Measurements from ENCODE around the gene ZNF649.
"Not testable (repeated sequence)": the region's sequence is repeated elsewhere in the genome, so short reads cannot be mapped to it uniquely, and the experiment has no call there.

Gene ZNF649

GRCh38 chr19:51919606-51920005, 14.8 kb upstream of the ZNF649 start:
- Histone ChIP-seq H3K27me3 (ENCODE audit: insufficient read depth, low read length) (no peaks in the 10 kb centered on the region), H3K9ac (ENCODE audit: low read depth, low read length) (no peak overlapping the region), H3K4me1 (ENCODE audit: insufficient read depth, low read length) (no peaks in the 10 kb centered on the region), H3K36me3 (ENCODE audit: insufficient read depth, low read length) (no peaks in the 10 kb centered on the region), H3K27ac (ENCODE audit: low read depth, low read length) (no peak overlapping the region), H3K9me3 (ENCODE audit: insufficient read depth, low read depth, low read length) (peaks cover 93% of the 10 kb centered on the region), H3K4me3 (ENCODE audit: low read length) (no peak overlapping the region)
- WGBS: 82% methylated on average over 3 of the region's 3 CpGs

- no peak overlapping the region for H3K9ac ChIP-seq (ENCODE audit: low read depth, low read length)
- H3K36me3 ChIP-seq (ENCODE audit: insufficient read depth, low read length): no peaks in the 10 kb centered on the region
- no peak overlapping the region for H3K4me3 ChIP-seq (ENCODE audit: low read length)
- H3K9me3 ChIP-seq (ENCODE audit: insufficient read depth, low read depth, low read length): peaks cover 97% of the 10 kb centered on the region
- H3K27me3 ChIP-seq (ENCODE audit: insufficient read depth, low read length): no peaks in the 10 kb centered on the region
- H3K27ac ChIP-seq (ENCODE audit: low read depth, low read length): no peak overlapping the region
- H3K4me1 ChIP-seq (ENCODE audit: insufficient read depth, low read length): no peaks in the 10 kb centered on the region
- WGBS: 96% methylated on average over 1 of the region's 1 CpG
Measured at GRCh38 chr19:51916167-51916566, 11.3 kb upstream of the ZNF649 start.

GRCh38 chr19:51915324-51915867, 10.6 kb upstream of the ZNF649 start:
- Histone ChIP-seq H3K4me3 (ENCODE audit: low read length) (no peak overlapping the region), H3K9me3 (ENCODE audit: insufficient read depth, low read depth, low read length) (peaks cover 93% of the 10 kb centered on the region), H3K4me1 (ENCODE audit: insufficient read depth, low read length) (no peaks in the 10 kb centered on the region), H3K27ac (ENCODE audit: low read depth, low read length) (no peak overlapping the region), H3K27me3 (ENCODE audit: insufficient read depth, low read length) (no peaks in the 10 kb centered on the region), H3K9ac (ENCODE audit: low read depth, low read length) (no peak overlapping the region), H3K36me3 (ENCODE audit: insufficient read depth, low read length) (no peaks in the 10 kb centered on the region)
- WGBS: 91% methylated on average over 2 of the region's 5 CpGs

- Histone ChIP-seq H3K4me1 (ENCODE audit: insufficient read depth, low read length) (peaks cover 32% of the 10 kb centered on the region), H3K4me3 (ENCODE audit: low read length) (peak overlapping the region; percentile 32), H3K27ac (ENCODE audit: low read depth, low read length) (peak overlapping the region; percentile 95), H3K9ac (ENCODE audit: low read depth, low read length) (peak overlapping the region; percentile 72), H3K9me3 (ENCODE audit: insufficient read depth, low read depth, low read length) (peaks cover 29% of the 10 kb centered on the region)
- not testable (repeated sequence) for H3K27me3 ChIP-seq (ENCODE audit: insufficient read depth, low read length); H3K36me3 ChIP-seq (ENCODE audit: insufficient read depth, low read length)
- 87% methylated on average over 4 of the region's 5 CpGs for WGBS
Measured at GRCh38 chr19:51907981-51908380, 3.2 kb upstream of the ZNF649 start.

- Histone ChIP-seq H3K4me3 (ENCODE audit: low read length) (peak overlapping the region; percentile 63), H3K9ac (ENCODE audit: low read depth, low read length) (peak overlapping the region; percentile 82), H3K9me3 (ENCODE audit: insufficient read depth, low read depth, low read length) (peaks cover 28% of the 10 kb centered on the region), H3K27ac (ENCODE audit: low read depth, low read length) (peak overlapping the region; percentile 96), H3K36me3 (ENCODE audit: insufficient read depth, low read length) (peaks cover 22% of the 10 kb centered on the region), H3K4me1 (ENCODE audit: insufficient read depth, low read length) (peaks cover 42% of the 10 kb centered on the region)
- not testable (repeated sequence) for H3K27me3 ChIP-seq (ENCODE audit: insufficient read depth, low read length)
- WGBS: 59% methylated on average over 9 of the region's 9 CpGs
Measured at GRCh38 chr19:51906108-51906507, 1.3 kb upstream of the ZNF649 start.

- Histone ChIP-seq H3K4me3 (ENCODE audit: low read length) (peak overlapping the region; percentile 63), H3K27ac (ENCODE audit: low read depth, low read length) (peak overlapping the region; percentile 96), H3K4me1 (ENCODE audit: insufficient read depth, low read length) (peaks cover 42% of the 10 kb centered on the region), H3K9me3 (ENCODE audit: insufficient read depth, low read depth, low read length) (peaks cover 29% of the 10 kb centered on the region), H3K36me3 (ENCODE audit: insufficient read depth, low read length) (peaks cover 26% of the 10 kb centered on the region), H3K9ac (ENCODE audit: low read depth, low read length) (peak overlapping the region; percentile 86)
- 58% methylated on average over 2 of the region's 3 CpGs for WGBS
- H3K27me3 ChIP-seq (ENCODE audit: insufficient read depth, low read length): not testable (repeated sequence)
Measured at GRCh38 chr19:51905639-51906038, 822 bp upstream of the ZNF649 start.

- peaks cover 32% of the 10 kb centered on the region for H3K9me3 ChIP-seq (ENCODE audit: insufficient read depth, low read depth, low read length)
- H3K9ac ChIP-seq (ENCODE audit: low read depth, low read length): peak overlapping the region; percentile 86
- H3K4me1 ChIP-seq (ENCODE audit: insufficient read depth, low read length): peaks cover 41% of the 10 kb centered on the region
- H3K36me3 ChIP-seq (ENCODE audit: insufficient read depth, low read length): peaks cover 31% of the 10 kb centered on the region
- peak overlapping the region; percentile 63 for H3K4me3 ChIP-seq (ENCODE audit: low read length)
- H3K27me3 ChIP-seq (ENCODE audit: insufficient read depth, low read length): no peaks in the 10 kb centered on the region
- H3K27ac ChIP-seq (ENCODE audit: low read depth, low read length): peak overlapping the region; percentile 96
- WGBS: no CpG with 5 or more reads among the region's 3 CpGs
Measured at GRCh38 chr19:51905206-51905605, 389 bp upstream of the ZNF649 start.

GRCh38 chr19:51903192-51903591, 1.6 kb downstream of the ZNF649 start:
- Histone ChIP-seq H3K27me3 (ENCODE audit: insufficient read depth, low read length) (no peaks in the 10 kb centered on the region), H3K4me3 (ENCODE audit: low read length) (peak overlapping the region; percentile 63), H3K36me3 (ENCODE audit: insufficient read depth, low read length) (peaks cover 51% of the 10 kb centered on the region), H3K27ac (ENCODE audit: low read depth, low read length) (peak overlapping the region; percentile 18; the same call in 1 of the 2 replicates), H3K9ac (ENCODE audit: low read depth, low read length) (peak overlapping the region; percentile 86), H3K4me1 (ENCODE audit: insufficient read depth, low read length) (peaks cover 29% of the 10 kb centered on the region), H3K9me3 (ENCODE audit: insufficient read depth, low read depth, low read length) (peaks cover 48% of the 10 kb centered on the region)
- 79% methylated on average over 8 of the region's 8 CpGs for WGBS

- WGBS: 95% methylated on average over 4 of the region's 4 CpGs
- Histone ChIP-seq H3K9me3 (ENCODE audit: insufficient read depth, low read depth, low read length) (peaks cover 60% of the 10 kb centered on the region), H3K4me3 (ENCODE audit: low read length) (peak overlapping the region; percentile 63), H3K36me3 (ENCODE audit: insufficient read depth, low read length) (peaks cover 64% of the 10 kb centered on the region), H3K4me1 (ENCODE audit: insufficient read depth, low read length) (peaks cover 24% of the 10 kb centered on the region), H3K9ac (ENCODE audit: low read depth, low read length) (no peak overlapping the region), H3K27me3 (ENCODE audit: insufficient read depth, low read length) (no peaks in the 10 kb centered on the region), H3K27ac (ENCODE audit: low read depth, low read length) (0 out of 2 replicates have a peak overlapping the region, but pooled peaks have one; percentile 20)
Measured at GRCh38 chr19:51901860-51902259, 3.0 kb downstream of the ZNF649 start.

GRCh38 chr19:51891193-51891747, 13.5 kb downstream of the ZNF649 start:
- H3K27me3 ChIP-seq (ENCODE audit: insufficient read depth, low read length): no peaks in the 10 kb centered on the region
- WGBS: 95% methylated on average over 10 of the region's 10 CpGs
- H3K4me1 ChIP-seq (ENCODE audit: insufficient read depth, low read length): peaks cover 11% of the 10 kb centered on the region; the same call in 1 of the 2 replicates
- no peak overlapping the region for H3K27ac ChIP-seq (ENCODE audit: low read depth, low read length)
- H3K36me3 ChIP-seq (ENCODE audit: insufficient read depth, low read length): peaks cover 89% of the 10 kb centered on the region
- no peak overlapping the region for H3K9ac ChIP-seq (ENCODE audit: low read depth, low read length)
- H3K4me3 ChIP-seq (ENCODE audit: low read length): 0 out of 2 replicates have a peak overlapping the region, but pooled peaks have one; percentile 15
- H3K9me3 ChIP-seq (ENCODE audit: insufficient read depth, low read depth, low read length): peaks cover 86% of the 10 kb centered on the region

- H3K4me3 ChIP-seq (ENCODE audit: low read length): no peak overlapping the region
- peaks cover 11% of the 10 kb centered on the region; the same call in 1 of the 2 replicates for H3K4me1 ChIP-seq (ENCODE audit: insufficient read depth, low read length)
- no peak overlapping the region for H3K9ac ChIP-seq (ENCODE audit: low read depth, low read length)
- H3K27ac ChIP-seq (ENCODE audit: low read depth, low read length): no peak overlapping the region
- no peaks in the 10 kb centered on the region for H3K27me3 ChIP-seq (ENCODE audit: insufficient read depth, low read length)
- H3K36me3 ChIP-seq (ENCODE audit: insufficient read depth, low read length): peaks cover 83% of the 10 kb centered on the region
- H3K9me3 ChIP-seq (ENCODE audit: insufficient read depth, low read depth, low read length): peaks cover 80% of the 10 kb centered on the region
Measured at GRCh38 chr19:51889934-51890333, 14.9 kb downstream of the ZNF649 start.
